ENCODE measurements around the gene SH3BP5L. TPM values are rescaled to one million over a fixed set of nuclear protein-coding genes. Genes with fewer than 3 reads are reported as not detected.

The SH3BP5L gene
- total RNA-seq, 6 experiments from 2014 or later = 29.8 to 42.1 (median 32.2) TPM

- Mint-ChIP-seq H3K27ac (no peak overlapping the region), H3K27me3 (ENCODE audit: insufficient read depth) (peaks cover 3% of the 10 kb centered on the region), H3K4me1 (ENCODE audit: low read depth) (no peaks in the 10 kb centered on the region), H3K4me3 (no peak overlapping the region), H3K36me3 (ENCODE audit: low read depth) (no peaks in the 10 kb centered on the region), H3K9me3 (no peaks in the 10 kb centered on the region; the same call in 1 of the 2 replicates)
- no peak for DNase-seq
- TF ChIP-seq, protein P1, sequence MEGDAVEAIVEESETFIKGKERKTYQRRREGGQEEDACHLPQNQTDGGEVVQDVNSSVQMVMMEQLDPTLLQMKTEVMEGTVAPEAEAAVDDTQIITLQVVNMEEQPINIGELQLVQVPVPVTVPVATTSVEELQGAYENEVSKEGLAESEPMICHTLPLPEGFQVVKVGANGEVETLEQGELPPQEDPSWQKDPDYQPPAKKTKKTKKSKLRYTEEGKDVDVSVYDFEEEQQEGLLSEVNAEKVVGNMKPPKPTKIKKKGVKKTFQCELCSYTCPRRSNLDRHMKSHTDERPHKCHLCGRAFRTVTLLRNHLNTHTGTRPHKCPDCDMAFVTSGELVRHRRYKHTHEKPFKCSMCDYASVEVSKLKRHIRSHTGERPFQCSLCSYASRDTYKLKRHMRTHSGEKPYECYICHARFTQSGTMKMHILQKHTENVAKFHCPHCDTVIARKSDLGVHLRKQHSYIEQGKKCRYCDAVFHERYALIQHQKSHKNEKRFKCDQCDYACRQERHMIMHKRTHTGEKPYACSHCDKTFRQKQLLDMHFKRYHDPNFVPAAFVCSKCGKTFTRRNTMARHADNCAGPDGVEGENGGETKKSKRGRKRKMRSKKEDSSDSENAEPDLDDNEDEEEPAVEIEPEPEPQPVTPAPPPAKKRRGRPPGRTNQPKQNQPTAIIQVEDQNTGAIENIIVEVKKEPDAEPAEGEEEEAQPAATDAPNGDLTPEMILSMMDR (IDR thresholded peaks at IDR 0.05) = no peak
Observed at GRCh38 chr1:248775441-248775840, 50.3 kb downstream of the SH3BP5L start.

Small RNAs within 50 kb of the gene (microRNA-seq; reads per million reads assigned to microRNA genes)
- 3.1 reads per million for gene MIR3124

Other genes with a start within 250 kb of the SH3BP5L start
- not detected for gene OR2T10, start 228.2 kb downstream of the SH3BP5L start, total RNA-seq (2021; fragmentation: NEBNext Ultra II Directional; extraction: Animal tissue kit (Norgen Biotek cat#: 25700))
- gene OR2T11, start 190.8 kb downstream of the SH3BP5L start, total RNA-seq (2021; fragmentation: NEBNext Ultra II Directional; extraction: Animal tissue kit (Norgen Biotek cat#: 25700)) = not detected
- not detected for gene OR2T35, start 180.6 kb downstream of the SH3BP5L start, total RNA-seq (2021; fragmentation: NEBNext Ultra II Directional; extraction: Animal tissue kit (Norgen Biotek cat#: 25700))
- gene OR2T27, start 170.4 kb downstream of the SH3BP5L start, total RNA-seq (2021; fragmentation: NEBNext Ultra II Directional; extraction: Animal tissue kit (Norgen Biotek cat#: 25700)) = not detected
- gene OR14I1, start 123.1 kb downstream of the SH3BP5L start, total RNA-seq (2021; fragmentation: NEBNext Ultra II Directional; extraction: Animal tissue kit (Norgen Biotek cat#: 25700)) = not detected
- under 1 TPM in 4 of 6 experiments, not detected in 2; 0.14 to 0.58 (median 0.25) TPM for gene LYPD8, start 70.2 kb downstream of the SH3BP5L start, total RNA-seq (2021; fragmentation: NEBNext Ultra II Directional; extraction: Animal tissue kit (Norgen Biotek cat#: 25700))
- gene ZNF672, start 12.3 kb upstream of the SH3BP5L start, total RNA-seq (2021; fragmentation: NEBNext Ultra II Directional; extraction: Animal tissue kit (Norgen Biotek cat#: 25700)) = 10 to 100 TPM; 13.8 to 20.8 (median 17.6) TPM
- gene ZNF692, start 33.2 kb upstream of the SH3BP5L start, total RNA-seq (2021; fragmentation: NEBNext Ultra II Directional; extraction: Animal tissue kit (Norgen Biotek cat#: 25700)) = 10 to 100 TPM; 18.4 to 28.9 (median 21.1) TPM
- 1 to 10 TPM; 3.4 to 4.7 (median 3.6) TPM for gene PGBD2, start 80.3 kb upstream of the SH3BP5L start, total RNA-seq (2021; fragmentation: NEBNext Ultra II Directional; extraction: Animal tissue kit (Norgen Biotek cat#: 25700))

All from HFFc6 (cell line).